H9 (cell line): ENCODE results near the gene ARIH1. TPM values are rescaled to one million over a fixed set of nuclear protein-coding genes. Genes with fewer than 3 reads are reported as not detected.

Experiments
- total RNA-seq: library from RNA; stranded (reverse); gene quantifications from 2 replicates; pipeline ENCODE4 v1.2.1, GENCODE V29; 2021

ARIH1 gene
- total RNA-seq, 1 experiment from 2014 or later = 158 TPM

Other genes with a start within 250 kb of the ARIH1 start
- gene PKM, start 243.1 kb upstream of the ARIH1 start, total RNA-seq = 1,026 and 1,042 TPM in 2 replicates
- gene PARP6, start 201.8 kb upstream of the ARIH1 start, total RNA-seq = 54.4 and 54.5 TPM in 2 replicates
- 0.13 and 0.18 TPM in 2 replicates for gene CELF6, start 154.2 kb upstream of the ARIH1 start, total RNA-seq
- 54.7 and 58.9 TPM in 2 replicates for gene HEXA, start 98.3 kb upstream of the ARIH1 start, total RNA-seq
- not detected in 2 replicates for gene TMEM202, start 76.0 kb upstream of the ARIH1 start, total RNA-seq
- gene GOLGA6B, start 180.4 kb downstream of the ARIH1 start, total RNA-seq = 0.33 and 0.75 TPM in 2 replicates
- not detected in 2 replicates for gene HIGD2B, start 211.9 kb downstream of the ARIH1 start, total RNA-seq
- gene BBS4, start 211.9 kb downstream of the ARIH1 start, total RNA-seq = 22.0 and 27.3 TPM in 2 replicates